Stimulated activated CD8-positive, alpha-beta memory T cell treated with anti-CD3 and anti-CD28 coated beads, Interleukin-7, amount 100 ng/mL, for 4 hours (primary cell): ENCODE measurements around the gene DPH3.
"Not testable (repeated sequence)": the region's sequence is repeated elsewhere in the genome, so short reads cannot be mapped to it uniquely, and the experiment has no call there.

ENCODE experiments used
- DNase-seq, 2 donors: peaks; one replicate each; pipeline ENCODE4 v3.0.0-alpha.2; 2020; ENCODE audit warnings: low read depth in 2 of 2

Gene DPH3

DNA sequence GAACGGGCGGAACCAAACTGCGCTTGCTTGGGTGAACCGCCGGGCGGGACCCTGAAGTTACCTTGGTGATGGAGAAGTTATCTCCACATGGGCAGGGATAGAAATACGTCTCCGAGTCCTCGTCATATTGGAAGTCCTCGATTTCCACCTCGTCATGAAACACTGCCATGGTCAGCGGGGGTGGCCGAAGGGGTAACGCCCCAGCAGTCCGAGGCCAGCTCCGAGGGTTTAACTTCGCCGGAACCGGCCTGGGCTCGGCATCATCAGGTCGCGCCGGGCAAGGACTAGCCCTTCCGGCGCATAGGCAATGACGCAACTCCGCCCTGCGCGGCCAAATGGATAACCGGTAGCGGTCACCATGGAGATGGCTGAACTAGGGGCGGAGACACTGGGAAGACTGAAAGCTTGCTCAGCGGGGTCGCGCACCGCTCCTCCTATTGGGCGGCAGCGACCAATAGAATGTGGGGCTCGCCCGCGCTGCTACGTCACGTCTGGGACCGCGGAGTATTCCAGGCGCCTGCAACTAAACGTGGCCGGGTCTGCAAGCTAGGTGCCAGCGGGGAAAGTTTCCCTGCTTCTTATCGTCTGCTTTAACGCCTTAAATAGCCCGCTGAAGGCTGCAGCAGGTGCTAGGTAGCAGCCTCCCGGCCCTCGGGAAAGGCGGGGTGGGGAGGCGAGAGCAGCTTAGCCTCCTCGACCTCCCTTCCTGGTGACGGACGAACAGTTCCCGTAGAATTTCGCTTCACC lies at the start of gene DPH3, which contains the start of gene OXNAD1:
Gene DPH3, minus strand, starts transcription at position 236 of the 747 bp plus-strand sequence. Its CDS starts 67 bp downstream, at position 169.
Gene OXNAD1, plus strand, starts transcription at position 505 of the 747 bp plus-strand sequence. CDS start 5,741 bp downstream, outside the sequence.
- DNase-seq: peak; percentile 99

GRCh38 chr3:16313886-16314645 lies 49.3 kb upstream of the DPH3 start:
- DNase-seq: no peak

DNA sequence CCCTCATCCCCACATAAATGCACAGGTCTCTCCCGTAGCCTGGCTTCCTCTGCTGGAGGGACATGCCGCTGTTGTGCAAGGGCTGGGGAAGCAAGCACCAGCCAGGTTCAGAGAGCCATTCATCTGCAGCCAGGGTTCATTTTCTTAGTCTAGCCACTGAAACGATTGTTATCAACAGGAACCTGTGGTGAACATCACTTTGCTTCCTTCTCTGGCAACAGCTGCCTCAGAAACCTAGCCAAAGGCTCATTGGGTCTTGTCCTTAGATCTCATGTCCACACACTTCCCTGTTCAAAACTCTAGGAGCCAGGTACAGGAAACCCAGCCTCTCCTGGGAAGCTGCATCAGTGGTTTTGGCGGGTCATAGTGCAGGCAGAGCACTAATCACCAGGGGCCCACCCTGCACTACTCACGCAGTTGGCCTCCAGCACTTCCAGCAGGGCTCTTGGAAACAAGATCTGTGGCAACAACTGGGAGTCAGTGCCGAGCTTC lies 47.3 kb upstream of the DPH3 start:
- DNase-seq: no peak

DNA sequence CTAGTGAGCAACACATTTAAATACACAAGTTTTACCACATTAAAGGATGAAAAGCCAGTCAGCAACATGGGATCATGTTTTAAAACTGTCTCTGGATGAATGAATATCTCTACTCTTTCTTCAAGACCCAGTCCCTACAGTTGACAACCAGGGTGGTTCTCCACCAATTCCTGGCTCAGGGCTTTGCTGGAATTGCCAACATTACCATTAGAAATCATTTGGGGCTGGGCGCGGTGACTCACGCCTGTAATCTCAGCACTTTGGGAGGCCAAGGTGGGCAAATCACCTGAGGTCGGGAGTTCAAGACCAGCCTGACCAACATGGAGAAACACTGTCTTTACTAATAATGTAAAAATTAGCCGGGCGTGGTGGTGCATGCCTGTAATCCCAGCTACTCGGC lies 45.7 kb upstream of the DPH3 start:
- not testable (repeated sequence) for DNase-seq

DNA sequence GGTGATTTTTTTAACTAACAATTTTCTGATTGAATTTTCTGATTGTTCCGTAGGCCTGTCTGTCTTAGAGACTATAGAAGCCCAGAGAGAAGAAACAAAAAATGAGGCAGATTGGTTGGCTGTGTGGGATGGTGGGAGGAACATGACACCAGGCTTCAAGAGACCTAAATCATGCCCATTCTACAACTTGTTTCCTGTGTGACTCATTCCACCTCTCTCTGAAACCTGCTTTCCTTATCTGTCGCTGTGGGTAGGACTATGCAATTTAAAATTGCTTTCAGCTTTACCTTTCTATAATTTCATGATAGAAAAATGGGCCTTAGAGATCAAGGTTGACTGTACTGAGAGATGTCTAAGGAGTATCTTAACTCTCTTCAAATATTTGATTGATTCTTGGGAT lies 44.8 kb upstream of the DPH3 start:
- peak; percentile 24 to 38 for DNase-seq

DNA sequence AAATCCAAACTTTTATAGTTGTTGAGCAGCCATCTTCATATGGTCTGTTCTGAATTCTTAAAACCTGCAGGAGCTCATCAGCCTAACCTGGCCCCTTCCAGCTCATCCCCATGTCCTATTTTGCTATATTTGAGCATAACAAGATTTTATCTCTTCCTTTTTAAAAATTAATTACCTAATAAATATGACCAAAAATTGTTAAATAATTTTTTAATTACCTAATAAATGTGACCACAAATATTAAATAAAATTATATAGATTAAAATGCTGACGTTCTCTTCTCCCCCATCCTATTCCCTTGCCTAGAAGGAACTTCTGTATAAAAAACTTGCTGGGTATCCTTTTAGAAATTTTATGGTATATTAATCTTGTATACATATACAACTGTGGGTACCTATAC lies 44.0 kb upstream of the DPH3 start:
- DNase-seq: no peak

DNA sequence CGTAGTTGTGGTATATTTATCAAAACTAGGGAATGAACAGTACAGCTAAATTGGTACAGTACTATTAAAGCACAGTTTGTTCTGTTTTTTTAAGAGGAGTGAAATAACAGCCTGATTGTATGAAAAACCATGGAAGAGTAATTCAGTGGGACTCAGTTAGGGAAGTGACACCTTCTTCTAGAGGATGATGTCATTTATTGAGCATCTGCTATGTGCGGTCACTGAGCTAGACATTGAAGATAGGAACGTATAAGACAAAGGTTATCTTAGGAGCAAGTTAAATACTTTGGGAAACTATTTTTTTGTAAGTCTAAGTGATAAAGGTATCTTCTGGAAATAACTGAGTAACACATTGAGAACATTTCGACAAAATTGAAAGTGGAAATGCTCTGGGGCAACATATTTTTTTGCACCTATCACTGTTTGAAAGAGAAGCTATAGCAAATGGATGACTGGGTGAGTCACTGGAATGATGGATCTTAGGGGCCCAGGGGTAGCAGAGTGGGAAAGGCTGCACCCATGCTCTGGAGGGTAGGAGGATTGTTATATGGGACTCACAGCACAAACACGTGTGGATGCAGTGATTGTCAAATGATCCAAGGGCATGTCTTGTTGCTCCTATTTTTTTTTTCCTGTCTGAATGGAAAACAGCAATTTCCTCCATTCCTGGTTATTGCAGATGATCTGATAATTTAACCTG lies 43.2 kb upstream of the DPH3 start:
- no peak for DNase-seq

DNA sequence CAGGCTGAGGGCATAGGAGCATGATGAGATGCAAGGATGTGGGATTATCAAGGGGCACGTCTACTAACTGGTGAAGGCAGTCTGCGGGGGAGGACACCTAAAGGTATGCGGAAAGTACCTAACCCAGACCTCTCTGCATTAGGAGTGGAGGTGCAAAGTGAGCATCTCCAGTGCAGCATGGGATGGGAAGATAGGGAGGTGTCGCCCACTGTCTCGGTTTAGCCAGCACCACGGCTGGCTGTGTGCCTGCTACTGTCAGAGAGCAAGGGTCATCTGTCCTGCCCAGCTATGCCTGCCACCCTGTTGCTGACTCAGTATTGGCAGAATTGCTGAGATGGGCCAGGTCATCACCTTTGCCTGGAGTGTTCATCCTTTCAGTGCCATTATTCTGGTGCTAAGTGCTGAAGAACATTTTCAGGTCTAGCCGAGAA lies 40.4 kb upstream of the DPH3 start:
- peak; percentile 27 to 42 for DNase-seq

DNA sequence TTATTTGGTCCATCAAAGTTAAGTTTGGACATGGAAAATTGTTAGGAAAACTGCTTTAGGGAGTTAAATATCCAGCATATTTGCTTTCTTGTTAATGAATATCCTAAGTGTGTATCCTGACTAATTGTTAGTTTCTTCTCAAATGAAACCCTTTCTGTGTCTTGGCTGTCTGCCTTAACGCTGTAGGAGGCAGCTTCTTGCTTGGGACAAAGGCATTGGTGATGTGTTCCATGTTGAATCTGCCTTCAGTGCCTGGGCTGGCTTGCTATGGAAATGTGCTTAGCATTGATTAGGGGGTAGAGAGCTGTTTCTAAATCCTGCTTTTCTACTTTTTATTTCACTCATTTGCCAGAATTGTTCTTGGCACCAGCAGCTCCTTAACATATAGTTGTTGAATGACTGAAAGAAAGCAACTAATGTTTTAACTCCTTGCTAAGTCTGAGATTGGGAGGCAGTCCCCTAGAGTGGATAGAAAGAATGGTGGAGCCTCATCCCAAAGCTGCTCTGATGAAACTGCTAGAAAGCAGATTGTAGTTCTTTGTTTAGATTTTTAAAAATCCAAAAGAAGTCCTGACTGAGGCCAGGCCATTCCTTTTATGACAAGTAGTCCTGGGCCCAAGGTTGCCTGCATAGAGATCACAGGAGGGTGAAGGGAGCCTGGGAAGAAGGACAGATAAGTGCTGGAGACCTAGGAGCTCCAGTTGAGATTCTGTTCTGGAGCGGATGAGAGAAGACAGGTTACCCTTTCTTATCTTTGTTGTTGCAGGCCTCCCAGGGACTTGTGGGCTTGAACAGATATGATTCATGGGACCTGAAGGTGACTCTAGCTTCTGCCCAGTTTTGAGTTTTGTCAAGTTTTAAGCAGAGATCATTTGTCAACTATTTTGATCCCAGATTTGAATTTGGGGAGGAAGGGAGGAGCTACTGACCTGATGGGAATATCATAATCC lies 39.6 kb upstream of the DPH3 start:
- DNase-seq: no peak

GRCh38 chr3:16303037-16303575 lies 38.4 kb upstream of the DPH3 start:
- no peak for DNase-seq

GRCh38 chr3:16302082-16302631 lies 37.4 kb upstream of the DPH3 start:
- DNase-seq: no peak

DNA sequence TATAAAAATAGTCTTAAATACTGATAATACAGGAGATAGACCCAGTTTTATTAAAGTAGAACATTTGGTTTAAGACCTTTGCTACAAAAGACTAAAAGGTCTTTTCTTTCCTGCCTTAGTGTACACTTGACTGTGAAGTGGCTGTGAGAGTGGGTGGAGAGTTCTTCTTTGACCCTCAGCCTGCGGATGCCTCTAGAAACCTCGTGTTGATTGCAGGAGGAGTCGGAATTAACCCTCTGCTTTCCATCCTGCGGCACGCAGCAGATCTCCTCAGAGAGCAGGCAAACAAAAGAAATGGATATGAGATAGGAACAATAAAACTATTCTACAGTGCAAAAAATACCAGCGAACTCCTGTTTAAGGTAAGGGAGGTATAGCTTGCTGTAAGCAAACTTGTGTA lies 36.8 kb upstream of the DPH3 start:
- DNase-seq: no peak

DNA sequence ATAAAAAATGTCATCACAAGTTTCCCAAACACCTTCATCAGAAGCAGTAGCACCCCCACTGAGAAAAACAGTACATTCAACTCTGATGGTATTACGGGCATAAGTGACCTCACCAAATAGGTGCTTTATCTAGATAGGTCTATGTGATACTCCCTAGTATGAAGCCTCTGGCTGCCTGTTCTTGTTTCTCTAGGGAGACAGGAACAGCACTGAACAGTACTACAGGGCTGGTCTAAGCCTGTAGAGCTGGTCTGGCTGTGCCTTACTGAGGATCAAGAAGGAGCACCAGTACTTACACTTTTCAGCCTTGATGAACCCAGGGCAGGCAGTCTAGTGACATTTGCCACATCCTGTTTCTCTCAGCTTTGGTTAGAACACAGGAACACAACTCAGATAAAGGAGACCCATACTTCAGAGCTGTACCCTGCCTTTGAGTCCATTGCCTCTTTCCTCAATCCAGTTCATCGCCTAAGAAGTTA lies 36.2 kb upstream of the DPH3 start:
- peak in 1 of 2 donors; percentile 43 for DNase-seq

- no peak for DNase-seq
These were observed 35.6 kb upstream of the DPH3 start for GRCh38 chr3:16300307-16300706.

- no peak for DNase-seq
These were observed 35.0 kb upstream of the DPH3 start for GRCh38 chr3:16299746-16300145.

- DNase-seq: no peak
These were observed 34.1 kb upstream of the DPH3 start for GRCh38 chr3:16298891-16299290.

- DNase-seq: no peak
These were observed 33.5 kb upstream of the DPH3 start for GRCh38 chr3:16297997-16298885.

DNA sequence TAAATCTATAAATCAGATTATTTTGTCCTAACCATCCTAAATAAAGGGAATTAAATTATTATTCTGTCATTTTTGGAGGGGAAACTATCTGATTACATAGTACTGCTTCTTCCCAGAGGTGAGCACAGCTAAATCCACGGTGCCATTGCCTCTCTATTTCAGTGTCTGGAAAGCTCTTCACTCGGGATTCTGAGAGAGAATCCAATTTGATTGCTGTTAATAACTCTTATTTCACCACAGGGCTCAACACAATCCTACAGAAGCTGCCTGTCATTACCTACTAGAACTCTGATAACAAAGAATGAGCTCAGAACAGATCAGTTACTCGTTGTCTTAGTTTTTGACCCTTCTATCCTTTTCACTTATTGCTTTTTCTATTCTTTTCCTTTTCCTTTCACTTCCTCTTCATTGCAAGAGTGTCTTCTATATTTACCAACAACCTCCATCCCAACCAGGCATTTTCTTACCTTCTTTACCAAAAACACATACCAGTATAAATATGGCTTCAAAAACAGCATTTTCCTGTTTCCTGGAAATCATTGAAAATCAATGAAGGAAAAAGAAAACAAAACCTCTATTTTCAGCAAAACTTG lies 30.7 kb upstream of the DPH3 start:
- no peak for DNase-seq

DNA sequence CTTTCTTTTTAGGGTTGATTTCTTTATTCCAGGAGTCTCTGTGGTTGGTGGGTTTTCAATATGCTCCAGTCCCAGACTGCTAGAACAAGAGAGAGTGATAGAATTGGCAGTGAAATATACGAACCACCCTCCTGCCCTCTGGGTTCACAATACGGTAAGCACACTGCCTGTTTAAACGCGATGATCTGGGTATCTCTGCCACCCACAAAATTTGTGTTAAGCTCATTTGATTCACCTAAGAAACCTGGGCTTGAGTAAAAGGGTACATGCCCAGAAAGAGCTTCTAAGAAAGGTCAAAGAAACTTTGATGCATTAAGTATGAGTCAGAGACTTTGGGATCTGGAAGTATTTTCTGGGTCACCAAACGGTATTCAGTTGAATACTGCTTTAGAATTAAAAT lies 30.1 kb upstream of the DPH3 start:
- no peak for DNase-seq
